Endothelial cell (in vitro differentiated cells): ENCODE results near the gene ST7L. TPM values are rescaled to one million over a fixed set of nuclear protein-coding genes. Genes with fewer than 3 reads are reported as not detected.

Experiments used
- DNase-seq: peaks from one replicate; pipeline ENCODE4 v3.0.0; 2021; ENCODE audit warnings: low spot score
- H3K27ac Mint-ChIP-seq: one replicate; pipeline ENCODE4 v1.8.0; 2021; ENCODE audit warnings: mixed read lengths, inconsistent platforms; ENCODE audit not compliant: unreplicated experiment
- H3K27me3 Mint-ChIP-seq: one replicate; pipeline ENCODE4 v1.8.0; 2021; ENCODE audit warnings: mild to moderate bottlenecking, moderate library complexity, mixed read lengths, inconsistent platforms; ENCODE audit not compliant: unreplicated experiment
- H3K36me3 Mint-ChIP-seq: one replicate; pipeline ENCODE4 v1.8.0; 2021; ENCODE audit warnings: mild to moderate bottlenecking, low read depth, mixed read lengths, inconsistent platforms; ENCODE audit not compliant: unreplicated experiment
- H3K4me1 Mint-ChIP-seq: one replicate; pipeline ENCODE4 v1.8.0; 2021; ENCODE audit warnings: mild to moderate bottlenecking, mixed read lengths, inconsistent platforms; ENCODE audit not compliant: unreplicated experiment
- H3K4me3 Mint-ChIP-seq: one replicate; pipeline ENCODE4 v1.8.0; 2021; ENCODE audit warnings: mild to moderate bottlenecking, mixed read lengths, inconsistent platforms; ENCODE audit not compliant: unreplicated experiment
- H3K9me3 Mint-ChIP-seq: one replicate; pipeline ENCODE4 v1.8.0; 2021; ENCODE audit warnings: mixed read lengths, inconsistent platforms; ENCODE audit not compliant: unreplicated experiment
- total RNA-seq: library from RNA; stranded (reverse); fragmentation: NEBNext Ultra II Directional; extraction: Animal tissue kit (Norgen Biotek cat#: 25700); gene quantifications from one replicate; pipeline ENCODE4 v1.2.1, GENCODE V29; 2021; ENCODE audit not compliant: unreplicated experiment
- TF ChIP-seq, protein P1 (sequence below): fragments of 200-600 bp; sonication (generic); IDR thresholded peaks from one replicate; pipeline ENCODE4 v1.5.0; 2021; ENCODE audit warnings: antibody characterized with exemption; ENCODE audit not compliant: unreplicated experiment

The ST7L gene
- total RNA-seq, 1 donor from 2014 or later = 14.3 TPM

- Mint-ChIP-seq H3K9me3 (no peaks in the 10 kb centered on the region), H3K4me3 (peak within 1 kb of the TSS; percentile 99), H3K4me1 (peaks cover 22% of the 10 kb centered on the region), H3K27ac (peak within 1 kb of the TSS; percentile 99), H3K27me3 (peaks cover 7% of the 10 kb centered on the region), H3K36me3 (no peaks in the 10 kb centered on the region)
- TF ChIP-seq, protein P1, sequence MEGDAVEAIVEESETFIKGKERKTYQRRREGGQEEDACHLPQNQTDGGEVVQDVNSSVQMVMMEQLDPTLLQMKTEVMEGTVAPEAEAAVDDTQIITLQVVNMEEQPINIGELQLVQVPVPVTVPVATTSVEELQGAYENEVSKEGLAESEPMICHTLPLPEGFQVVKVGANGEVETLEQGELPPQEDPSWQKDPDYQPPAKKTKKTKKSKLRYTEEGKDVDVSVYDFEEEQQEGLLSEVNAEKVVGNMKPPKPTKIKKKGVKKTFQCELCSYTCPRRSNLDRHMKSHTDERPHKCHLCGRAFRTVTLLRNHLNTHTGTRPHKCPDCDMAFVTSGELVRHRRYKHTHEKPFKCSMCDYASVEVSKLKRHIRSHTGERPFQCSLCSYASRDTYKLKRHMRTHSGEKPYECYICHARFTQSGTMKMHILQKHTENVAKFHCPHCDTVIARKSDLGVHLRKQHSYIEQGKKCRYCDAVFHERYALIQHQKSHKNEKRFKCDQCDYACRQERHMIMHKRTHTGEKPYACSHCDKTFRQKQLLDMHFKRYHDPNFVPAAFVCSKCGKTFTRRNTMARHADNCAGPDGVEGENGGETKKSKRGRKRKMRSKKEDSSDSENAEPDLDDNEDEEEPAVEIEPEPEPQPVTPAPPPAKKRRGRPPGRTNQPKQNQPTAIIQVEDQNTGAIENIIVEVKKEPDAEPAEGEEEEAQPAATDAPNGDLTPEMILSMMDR = no peak
- DNase-seq = peak; percentile 89
Observed at GRCh38 chr1:112619518-112620376, 806 bp upstream of the ST7L start, which contains the start of gene CAPZA1. TSS of gene CAPZA1 (plus strand) at chr1:112619832. CDS start at chr1:112619845, 13 bp downstream.

DNA sequence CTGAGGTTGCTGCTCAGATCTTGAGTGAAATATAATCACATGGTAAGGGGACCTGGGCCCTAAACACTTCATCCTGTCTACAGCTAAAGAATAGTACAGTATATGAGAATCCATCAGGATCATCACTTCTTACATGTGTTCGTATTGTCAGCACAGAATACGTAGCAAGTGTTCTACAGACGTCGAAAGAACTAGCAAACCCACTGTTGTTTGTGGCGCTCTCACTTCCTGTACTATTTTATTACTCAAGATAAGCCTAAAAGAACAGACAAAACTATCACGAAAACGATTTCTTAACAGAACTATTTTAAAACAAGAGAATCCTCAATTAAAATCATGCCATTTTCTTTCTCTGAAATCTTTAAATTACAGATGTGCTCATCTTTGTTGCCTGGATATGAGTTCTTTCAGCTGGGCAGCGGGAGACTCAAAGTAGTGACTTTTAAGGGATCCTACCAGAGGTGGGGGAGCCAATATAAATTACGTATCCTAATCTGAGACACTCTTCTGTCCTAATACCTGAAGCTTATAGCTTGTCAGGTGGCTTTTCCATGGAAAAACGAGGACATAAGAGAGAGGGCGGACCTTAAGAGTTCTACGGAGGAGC lies 724 bp downstream of the ST7L start:
- no peak for DNase-seq
- Mint-ChIP-seq H3K27me3 (peaks cover 7% of the 10 kb centered on the region), H3K36me3 (no peaks in the 10 kb centered on the region), H3K9me3 (no peaks in the 10 kb centered on the region), H3K4me1 (peaks cover 22% of the 10 kb centered on the region), H3K27ac (peak overlapping the region; percentile 99), H3K4me3 (peak overlapping the region; percentile 99)
- TF ChIP-seq, protein P1 = no peak

- DNase-seq = no peak
- Mint-ChIP-seq H3K4me1 (peaks cover 8% of the 10 kb centered on the region), H3K36me3 (peaks cover 7% of the 10 kb centered on the region), H3K9me3 (no peaks in the 10 kb centered on the region), H3K4me3 (no peak overlapping the region), H3K27me3 (no peaks in the 10 kb centered on the region), H3K27ac (no peak overlapping the region)
- TF ChIP-seq, protein P1 = no peak
Observed at GRCh38 chr1:112614460-112615065, 4.4 kb downstream of the ST7L start.

DNA sequence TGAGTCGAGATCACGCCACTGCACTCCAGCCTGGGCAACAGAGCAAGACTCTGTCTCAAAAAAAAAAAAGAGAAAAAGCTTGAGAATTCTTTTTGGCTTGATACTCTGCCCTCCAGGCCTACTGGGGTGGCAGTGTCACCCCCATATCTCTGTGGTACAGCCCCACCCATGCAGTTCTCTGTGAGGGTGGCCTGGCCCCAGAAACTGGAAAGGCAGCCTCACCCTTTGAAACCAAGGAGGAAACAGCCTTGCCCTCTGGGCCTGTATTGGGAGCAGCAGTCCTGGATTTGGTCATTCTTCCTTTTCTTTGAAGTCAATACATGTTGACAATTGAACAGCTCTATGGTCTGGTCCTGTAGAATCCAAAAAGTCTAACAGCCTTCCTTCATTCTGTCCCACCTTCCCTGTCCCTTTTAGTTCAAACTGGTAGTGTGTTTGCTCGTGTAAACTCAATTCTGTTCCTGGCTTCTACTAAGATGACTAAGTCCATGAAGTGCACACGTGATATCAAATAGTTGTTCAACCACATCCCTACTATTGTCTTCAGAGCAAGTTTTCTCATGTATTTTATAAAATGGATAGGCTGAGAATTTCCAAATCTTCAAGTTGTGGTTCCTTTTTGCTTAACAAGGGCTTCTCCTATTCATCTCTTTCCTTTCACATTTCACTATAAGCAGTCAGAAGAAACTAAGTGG lies 13.2 kb downstream of the ST7L start:
- Mint-ChIP-seq H3K4me3 (no peak overlapping the region), H3K27ac (no peak overlapping the region), H3K4me1 (no peaks in the 10 kb centered on the region), H3K9me3 (no peaks in the 10 kb centered on the region), H3K27me3 (no peaks in the 10 kb centered on the region), H3K36me3 (peaks cover 31% of the 10 kb centered on the region)
- TF ChIP-seq, protein P1 = no peak
- DNase-seq = no peak
